PC-9 (cell line): ENCODE measurements around the gene APOH.

Experiments used
- CTCF ChIP-seq: fragments of 200-600 bp; sonication (generic); conservative IDR thresholded peaks from 2 replicates; pipeline ENCODE4 v1.6.1; 2017; ENCODE audit warnings: mixed run types, antibody characterized with exemption, mild to moderate bottlenecking, moderate library complexity
- EZH2 ChIP-seq: fragments of 200-600 bp; sonication (generic); IDR thresholded peaks from 2 replicates; pipeline ENCODE4 v1.8.0; 2017; ENCODE audit warnings: antibody characterized with exemption, low read depth

- TF ChIP-seq CTCF, result no peak
- TF ChIP-seq EZH2, result no peak
These were observed 31.1 kb upstream of the APOH start for GRCh38 chr17:66260275-66260674.
